Esophagus muscularis mucosa (tissue), 3 donors: ENCODE data around the gene NKTR.

Source experiments
- CTCF ChIP-seq, 3 experiments: fragments of 200-600 bp in 2 of 3; fragments of 450-650 bp in 1 of 3; sonication (generic) in 2 of 3; IDR thresholded peaks; one replicate each; pipeline ENCODE4 v1.5.1; 2017 to 2019; ENCODE audit warnings: antibody characterized with exemption in 3 of 3, mild to moderate bottlenecking in 2 of 3, moderate library complexity in 1 of 3
- POLR2AphosphoS5 ChIP-seq, 2 donors: sonication (generic); formaldehyde crosslinking; IDR thresholded peaks; one replicate each; pipeline ENCODE4 v1.6.1; 2017; ENCODE audit warnings: antibody characterized with exemption in 2 of 2

- TF ChIP-seq CTCF (IDR thresholded peaks at IDR 0.05): no peak
- TF ChIP-seq POLR2AphosphoS5 (IDR thresholded peaks at IDR 0.05): no peak
Measured at GRCh38 chr3:42662037-42662812, 61.7 kb downstream of the NKTR start.
